Ovary (tissue), 9 donors: ENCODE data around the gene SCN11A. TPM values are rescaled to one million over a fixed set of nuclear protein-coding genes. Genes with fewer than 3 reads are reported as not detected.
A peak's percentile ranks its signal among the peaks of the same experiment; 100 is the strongest.
"Not testable (repeated sequence)": the region's sequence is repeated elsewhere in the genome, so short reads cannot be mapped to it uniquely, and the experiment has no call there.

Experiments used
- DNase-seq, 5 donors: peaks; one replicate each; pipeline ENCODE4 v3.0.0-alpha.2; 2019 to 2020
- H3K27ac ChIP-seq, 2 donors: fragments of 200-600 bp; one replicate each; pipeline versions ENCODE4 v1.5.1 to v1.8.0; 2019 to 2022
- H3K27me3 ChIP-seq: fragments of 200-600 bp; one replicate; pipeline ENCODE4 v1.8.0; 2022
- H3K36me3 ChIP-seq: fragments of 200-600 bp; sonication (generic); one replicate; pipeline ENCODE4 v1.5.1; 2019
- H3K4me1 ChIP-seq: one replicate; pipeline ENCODE4 v1.8.1; 2013; ENCODE audit warnings: mild to moderate bottlenecking, moderate library complexity; ENCODE audit not compliant: insufficient read depth
- H3K4me3 ChIP-seq: fragments of 200-600 bp; sonication (generic); one replicate; pipeline ENCODE4 v1.5.1; 2017
- H3K9me3 ChIP-seq, 2 donors: fragments of 200-600 bp in 1 of 2; sonication (generic) in 1 of 2; one replicate each; pipeline versions ENCODE4 v1.5.1 to v1.8.1; 2013 to 2019; ENCODE audit warnings: mild to moderate bottlenecking in 1 of 2, moderate library complexity in 1 of 2
- EP300 ChIP-seq: sonication (generic); formaldehyde crosslinking; IDR thresholded peaks from one replicate; pipeline ENCODE4 v1.6.1; 2017; ENCODE audit warnings: antibody characterized with exemption
- POLR2A ChIP-seq: fragments of 450-650 bp; IDR thresholded peaks from one replicate; pipeline ENCODE4 v1.6.1; 2017; ENCODE audit warnings: antibody characterized with exemption, mild to moderate bottlenecking, moderate library complexity
- WGBS, 3 donors: extraction: QIAGEN DNeasy Blood & Tissue Kit in 1 of 3; methylation state at CpG; one replicate each; pipeline versions ENCODE4 v1.1.5 to v1.1.7; 2013 to 2017; 5-methylcytosine and 5-hydroxymethylcytosine counted together
- intact Hi-C, 4 donors: fragments of 100-400 bp; cut with DNase I; formaldehyde crosslinking; loops; one replicate each; pipeline versions ENCODE4 v1.11.0 to v1.15.1; 2022 to 2023
- polyA plus RNA-seq, 2 donors: library from polyadenylated mRNA; stranded (reverse); fragments of 200-250 nt in 1 of 2; fragments of 350-450 nt in 1 of 2; fragmentation: Illumina TruSeq in 1 of 2; extraction: RNeasy Lipid Tissue Mini Kit (QIAGEN cat#74804) in 1 of 2; gene quantifications; one replicate each; pipeline ENCODE4 v1.2.3, GENCODE V29; 2013 to 2014
- total RNA-seq, 7 donors: library from RNA; depleted of rRNA in 2 of 7; stranded (reverse); fragments of >200 nt in 2 of 7; fragmentation: NEBNext Ultra II Directional in 3 of 7; extraction: Animal tissue kit (Norgen Biotek cat#: 25700) in 3 of 7; gene quantifications; one replicate each; pipeline versions ENCODE4 v1.1.0 to v1.2.4, GENCODE V29; 2016 to 2023
- TF ChIP-seq, protein P1 (sequence below), 3 donors: fragments of 450-650 bp in 2 of 3; fragments of 200-600 bp in 1 of 3; IDR thresholded peaks; one replicate each; pipeline versions ENCODE4 v1.5.1 to v1.8.0; 2016 to 2022; ENCODE audit warnings: antibody characterized with exemption in 3 of 3, mild to moderate bottlenecking in 1 of 3
- donor health status: DM: no; HTN: no; CAD: no; lungs with moderate emphysema.
- donor health status: DM: no; HTN: no; CAD: no.
- donor health status: Bipolar disorder and iron deficiency.
- donor health status: DM: yes; HTN: yes; CAD: no.
- donor health status: DM: no; HTN: no; CAD: no.
- donor health status: DM: yes; HTN: yes; CAD: no.

Gene SCN11A
- total and polyA plus RNA-seq, 9 donors: under 0.01 to 0.34 (median 0.13) TPM

GRCh38 chr3:39062180-39062579 lies 10.4 kb upstream of the SCN11A start:
- TF ChIP-seq POLR2A (no peak), EP300 (no peak)
- TF ChIP-seq, protein P1, sequence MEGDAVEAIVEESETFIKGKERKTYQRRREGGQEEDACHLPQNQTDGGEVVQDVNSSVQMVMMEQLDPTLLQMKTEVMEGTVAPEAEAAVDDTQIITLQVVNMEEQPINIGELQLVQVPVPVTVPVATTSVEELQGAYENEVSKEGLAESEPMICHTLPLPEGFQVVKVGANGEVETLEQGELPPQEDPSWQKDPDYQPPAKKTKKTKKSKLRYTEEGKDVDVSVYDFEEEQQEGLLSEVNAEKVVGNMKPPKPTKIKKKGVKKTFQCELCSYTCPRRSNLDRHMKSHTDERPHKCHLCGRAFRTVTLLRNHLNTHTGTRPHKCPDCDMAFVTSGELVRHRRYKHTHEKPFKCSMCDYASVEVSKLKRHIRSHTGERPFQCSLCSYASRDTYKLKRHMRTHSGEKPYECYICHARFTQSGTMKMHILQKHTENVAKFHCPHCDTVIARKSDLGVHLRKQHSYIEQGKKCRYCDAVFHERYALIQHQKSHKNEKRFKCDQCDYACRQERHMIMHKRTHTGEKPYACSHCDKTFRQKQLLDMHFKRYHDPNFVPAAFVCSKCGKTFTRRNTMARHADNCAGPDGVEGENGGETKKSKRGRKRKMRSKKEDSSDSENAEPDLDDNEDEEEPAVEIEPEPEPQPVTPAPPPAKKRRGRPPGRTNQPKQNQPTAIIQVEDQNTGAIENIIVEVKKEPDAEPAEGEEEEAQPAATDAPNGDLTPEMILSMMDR (IDR thresholded peaks at IDR 0.05): no peak
- DNase-seq: no peak
- Histone ChIP-seq H3K4me3 (no peak overlapping the region), H3K4me1 (no peaks in the 10 kb centered on the region), H3K9me3 (no peaks in the 10 kb centered on the region), H3K36me3 (no peaks in the 10 kb centered on the region), H3K27ac (no peak overlapping the region), H3K27me3 (no peaks in the 10 kb centered on the region)
- intact Hi-C loops: no loop called here
- 66 to 84% (median 80%) methylated on average over 1 of the region's 1 CpG for WGBS, 3 donors

DNA sequence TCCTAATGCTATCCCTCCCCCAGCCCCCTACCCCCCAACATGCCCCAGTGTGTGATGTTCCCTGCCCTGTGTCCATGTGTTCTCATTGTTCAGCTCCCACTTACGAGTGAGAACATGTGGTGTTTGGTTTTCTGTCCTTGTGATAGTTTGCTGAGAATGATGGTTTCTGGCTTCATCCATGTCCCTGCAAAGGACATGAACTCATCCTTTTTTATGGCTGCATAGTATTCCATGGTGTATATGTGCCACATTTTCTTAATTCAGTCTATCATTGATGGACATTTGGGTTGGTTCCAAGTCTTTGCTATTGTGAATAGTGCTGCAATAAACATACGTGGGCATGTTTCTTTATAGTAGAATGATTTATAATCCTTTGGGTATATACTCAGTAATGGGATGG lies 9.5 kb upstream of the SCN11A start:
- H3K4me1 ChIP-seq, DNase-seq, H3K36me3 ChIP-seq, H3K27ac ChIP-seq, H3K27me3 ChIP-seq, H3K4me3 ChIP-seq, H3K9me3 ChIP-seq, intact Hi-C loops: not testable (repeated sequence)
- 88 to 91% (median 90%) methylated on average over 2 of the region's 2 CpGs for WGBS, 3 donors

GRCh38 chr3:39056151-39056550 lies 4.4 kb upstream of the SCN11A start:
- TF ChIP-seq POLR2A: no peak
- TF ChIP-seq, protein P1 (IDR thresholded peaks at IDR 0.05): no peak
- TF ChIP-seq EP300: no peak
- WGBS, 3 donors: 83 to 89% (median 84%) methylated on average over 3 of the region's 3 CpGs
- Histone ChIP-seq H3K4me1 (peaks cover 5% of the 10 kb centered on the region), H3K4me3 (no peak overlapping the region), H3K36me3 (no peaks in the 10 kb centered on the region), H3K9me3 (no peaks in the 10 kb centered on the region), H3K27ac (no peak overlapping the region), H3K27me3 (no peaks in the 10 kb centered on the region)
- DNase-seq: no peak
- intact Hi-C loops: no loop called here

DNA sequence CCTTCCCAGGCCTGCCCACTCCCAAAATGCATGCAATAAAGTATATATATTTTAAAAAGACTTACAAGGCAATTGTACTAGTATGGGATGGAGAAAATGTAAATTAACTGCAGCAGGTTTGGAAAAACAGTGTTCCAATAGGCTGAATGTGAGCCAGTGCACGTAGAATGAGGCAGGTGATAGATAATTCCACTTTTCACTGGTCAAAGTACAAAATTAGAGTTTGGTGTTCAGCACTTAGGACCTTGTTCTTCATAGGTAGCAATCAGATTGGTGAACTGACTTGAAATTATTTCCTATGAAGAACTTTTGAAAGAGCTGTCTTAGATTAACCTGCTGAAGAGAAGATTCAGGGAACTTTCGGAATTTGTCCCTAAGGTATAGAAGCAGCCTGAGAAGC lies 2.0 kb upstream of the SCN11A start:
- Histone ChIP-seq H3K27me3 (no peaks in the 10 kb centered on the region), H3K27ac (no peak overlapping the region), H3K9me3 (no peaks in the 10 kb centered on the region), H3K36me3 (no peaks in the 10 kb centered on the region), H3K4me1 (peaks cover 6% of the 10 kb centered on the region), H3K4me3 (no peak overlapping the region)
- intact Hi-C loops: no loop called here
- no peak for DNase-seq
- WGBS, 3 donors: 82 to 87% (median 87%) methylated on average over 2 of the region's 2 CpGs
- TF ChIP-seq POLR2A: no peak
- TF ChIP-seq EP300: no peak
- TF ChIP-seq, protein P1 (IDR thresholded peaks at IDR 0.05): no peak

DNA sequence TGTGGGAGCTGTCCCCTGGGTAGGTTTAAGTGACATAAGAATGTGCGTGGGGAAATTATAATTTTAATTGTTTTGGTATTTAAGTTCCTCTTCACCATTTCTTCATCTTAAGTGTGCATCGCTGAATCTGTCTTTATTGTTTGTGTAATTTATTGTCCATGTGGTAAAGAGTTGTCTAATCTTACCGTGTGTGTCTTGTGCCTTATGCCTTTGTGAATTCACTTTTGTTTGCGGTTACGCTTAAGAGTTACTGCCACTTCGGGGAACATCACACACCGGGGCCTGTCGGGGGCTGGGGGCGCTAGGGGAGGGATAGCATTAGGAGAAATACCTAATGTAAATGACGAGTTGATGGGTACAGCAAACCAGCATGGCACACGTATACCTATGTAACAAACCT lies 839 bp upstream of the SCN11A start:
- Histone ChIP-seq H3K9me3 (no peaks in the 10 kb centered on the region), H3K27ac (peak overlapping the region in 1 of 2 donors; percentile 85), H3K27me3 (no peaks in the 10 kb centered on the region)

DNA sequence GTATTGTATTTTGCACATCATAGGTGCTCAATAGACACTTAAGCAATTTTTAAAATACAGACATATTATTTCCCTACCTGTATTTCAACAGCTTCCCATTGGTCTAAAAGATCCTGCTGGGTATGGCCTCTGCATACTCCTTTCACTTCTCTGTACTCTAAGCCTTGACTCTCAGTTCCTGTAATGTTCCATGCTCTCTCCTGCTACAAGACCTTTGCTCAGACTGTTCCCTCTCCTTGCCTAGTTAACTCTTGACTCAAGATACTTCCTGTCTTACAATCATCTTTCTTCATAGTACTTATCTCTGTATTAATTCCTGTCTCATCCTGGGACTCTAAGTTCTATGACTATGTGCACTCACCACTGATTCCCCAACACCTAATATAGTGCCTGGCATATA lies 1.7 kb downstream of the SCN11A start:
- Histone ChIP-seq H3K9me3 (no peaks in the 10 kb centered on the region), H3K27me3 (no peaks in the 10 kb centered on the region), H3K4me1 (peaks cover 6% of the 10 kb centered on the region), H3K4me3 (no peak overlapping the region), H3K27ac (no peak overlapping the region), H3K36me3 (no peaks in the 10 kb centered on the region)
- DNase-seq: no peak
- TF ChIP-seq EP300: no peak
- no peak for TF ChIP-seq POLR2A
- TF ChIP-seq, protein P1 (IDR thresholded peaks at IDR 0.05): no peak
- intact Hi-C loops: no loop called here

More for the DNA sequence above, 839 bp upstream of the SCN11A start:
- WGBS, 3 donors: 1 to 4% (median 1%) methylated on average over 11 of the region's 11 CpGs
- DNase-seq: no peak
- no peak for TF ChIP-seq EP300
- H3K36me3 ChIP-seq: no peaks in the 10 kb centered on the region
- peaks cover 6% of the 10 kb centered on the region for H3K4me1 ChIP-seq
- intact Hi-C loops: no loop called here
- peak overlapping the region; percentile 92 for H3K4me3 ChIP-seq
